ENCODE measurements around the gene PROM1.
A peak's percentile ranks its signal among the peaks of the same experiment; 100 is the strongest.

The PROM1 gene

GRCh38 chr4:15968551-15969300 is 115.1 kb downstream of the PROM1 start:
- peaks cover 59% of the 10 kb centered on the region for H3K36me3 ChIP-seq
- H3K4me3 ChIP-seq (ENCODE audit: low read depth, low read length), result no peak overlapping the region
- no peak for DNase-seq
- TF ChIP-seq CTCF (IDR thresholded peaks at IDR 0.05; ENCODE audit: low read depth, low read length), result no peak
- peaks cover 4% of the 10 kb centered on the region for H3K9me3 ChIP-seq (ENCODE audit: severe bottlenecking)
- H3K27me3 ChIP-seq (ENCODE audit: insufficient read depth, low read depth, severe bottlenecking), result no peaks in the 10 kb centered on the region
- no peak overlapping the region for H3K27ac ChIP-seq

- no peak overlapping the region for H3K27ac ChIP-seq
Observed at GRCh38 chr4:15965325-15965724, 118.5 kb downstream of the PROM1 start.

GRCh38 chr4:15964159-15964558 is 119.7 kb downstream of the PROM1 start:
- no peaks in the 10 kb centered on the region for H3K27me3 ChIP-seq (ENCODE audit: insufficient read depth, low read depth, severe bottlenecking)
- peak; percentile 59 for DNase-seq
- peaks cover 18% of the 10 kb centered on the region for H3K36me3 ChIP-seq
- no peak overlapping the region for H3K27ac ChIP-seq
- peaks cover 4% of the 10 kb centered on the region for H3K9me3 ChIP-seq (ENCODE audit: severe bottlenecking)
- TF ChIP-seq CTCF (IDR thresholded peaks at IDR 0.05; ENCODE audit: low read depth, low read length), result peak; percentile 66
- H3K4me3 ChIP-seq (ENCODE audit: low read depth, low read length), result no peak overlapping the region

More at GRCh38 chr4:15965325-15965724, 118.5 kb downstream of the PROM1 start:
- no peak for TF ChIP-seq CTCF (IDR thresholded peaks at IDR 0.05; ENCODE audit: low read depth, low read length)
- DNase-seq, result peak; percentile 29
- H3K27me3 ChIP-seq (ENCODE audit: insufficient read depth, low read depth, severe bottlenecking), result no peaks in the 10 kb centered on the region
- H3K36me3 ChIP-seq, result peaks cover 28% of the 10 kb centered on the region
- no peak overlapping the region for H3K4me3 ChIP-seq (ENCODE audit: low read depth, low read length)
- peaks cover 4% of the 10 kb centered on the region for H3K9me3 ChIP-seq (ENCODE audit: severe bottlenecking)

- no peak for TF ChIP-seq CTCF (IDR thresholded peaks at IDR 0.05; ENCODE audit: low read depth, low read length)
- Histone ChIP-seq H3K4me3 (ENCODE audit: low read depth, low read length) (no peak overlapping the region), H3K36me3 (peaks cover 12% of the 10 kb centered on the region), H3K27me3 (ENCODE audit: insufficient read depth, low read depth, severe bottlenecking) (no peaks in the 10 kb centered on the region), H3K27ac (no peak overlapping the region), H3K9me3 (ENCODE audit: severe bottlenecking) (peaks cover 4% of the 10 kb centered on the region)
- DNase-seq, result no peak
Observed at GRCh38 chr4:15963576-15963975, 120.2 kb downstream of the PROM1 start.

- no peak within 1 kb of the TSS for H3K4me3 ChIP-seq (ENCODE audit: low read depth, low read length)
- DNase-seq, result peak; percentile 81
- no peaks in the 10 kb centered on the region for H3K27me3 ChIP-seq (ENCODE audit: insufficient read depth, low read depth, severe bottlenecking)
- TF ChIP-seq CTCF (IDR thresholded peaks at IDR 0.05; ENCODE audit: low read depth, low read length), result peak; percentile 95
- peaks cover 6% of the 10 kb centered on the region for H3K36me3 ChIP-seq
- peaks cover 4% of the 10 kb centered on the region for H3K9me3 ChIP-seq (ENCODE audit: severe bottlenecking)
- H3K27ac ChIP-seq, result no peak within 1 kb of the TSS
Observed at GRCh38 chr4:15963001-15963451, 120.8 kb downstream of the PROM1 start, which contains the start of gene FGFBP2. Gene FGFBP2 (minus strand): TSS chr4:15963175. CDS start chr4:15963129, 46 bp downstream.
